ENCODE results near the gene CYFIP1. TPM values are rescaled to one million over a fixed set of nuclear protein-coding genes. Genes with fewer than 3 reads are reported as not detected.

Gene CYFIP1
- polyA plus RNA-seq, 12 donors, result 45.7 to 86.4 (median 54.5) TPM; not detected in 1

GRCh38 chr15:22872936-22873701 lies 107.0 kb downstream of the CYFIP1 start:
- no peak for DNase-seq

DNA sequence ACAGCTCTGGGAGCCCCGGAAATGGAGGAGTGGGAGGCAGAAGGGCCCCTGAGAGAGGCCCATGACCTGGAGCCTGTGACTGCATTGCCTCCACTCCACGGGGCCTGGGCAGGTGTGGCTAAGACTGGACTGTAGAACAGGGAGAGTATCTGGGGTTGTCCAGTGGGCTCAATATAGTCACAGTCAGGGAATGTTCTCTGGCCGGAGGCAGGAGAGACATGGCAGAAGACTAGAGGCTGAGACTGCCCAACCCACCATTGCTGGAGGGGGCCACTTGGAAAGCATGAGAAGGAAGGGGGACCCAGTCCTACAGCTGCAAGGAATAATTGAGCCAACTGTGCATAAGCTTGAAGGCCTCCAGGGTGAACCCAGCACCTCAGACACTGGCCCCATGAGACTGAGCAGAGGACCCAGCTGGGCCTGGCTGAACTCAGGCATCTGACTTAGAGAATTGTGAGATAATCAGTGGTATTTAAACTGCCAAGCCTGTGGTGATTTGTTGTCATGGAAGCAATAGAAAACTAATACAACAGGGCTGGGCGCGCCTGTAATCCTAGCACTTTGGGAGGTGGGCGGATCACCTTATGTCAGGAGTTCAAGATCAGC lies 108.6 kb downstream of the CYFIP1 start:
- DNase-seq, result no peak

GRCh38 chr15:22870865-22871264 lies 109.3 kb downstream of the CYFIP1 start:
- DNase-seq, result no peak

DNA sequence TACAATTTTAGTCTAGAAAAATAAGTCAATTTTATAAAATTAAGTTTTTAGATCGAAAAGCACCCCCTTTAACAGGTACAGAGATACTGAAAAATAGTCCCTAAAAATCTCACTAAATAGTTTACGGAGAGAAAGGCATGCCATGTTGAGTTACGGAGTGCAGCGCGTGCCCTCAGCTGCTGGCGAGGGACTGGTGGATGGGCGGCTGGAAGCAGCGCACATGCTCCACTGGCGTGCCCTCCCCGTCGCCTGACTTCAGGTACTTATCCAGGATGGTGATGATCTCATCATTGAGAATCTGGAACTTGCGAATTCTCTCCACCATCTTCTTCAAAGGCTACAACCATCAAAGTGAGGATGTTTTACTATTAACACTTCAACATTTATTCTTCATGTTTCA lies 110.3 kb downstream of the CYFIP1 start:
- no peak for DNase-seq

DNA sequence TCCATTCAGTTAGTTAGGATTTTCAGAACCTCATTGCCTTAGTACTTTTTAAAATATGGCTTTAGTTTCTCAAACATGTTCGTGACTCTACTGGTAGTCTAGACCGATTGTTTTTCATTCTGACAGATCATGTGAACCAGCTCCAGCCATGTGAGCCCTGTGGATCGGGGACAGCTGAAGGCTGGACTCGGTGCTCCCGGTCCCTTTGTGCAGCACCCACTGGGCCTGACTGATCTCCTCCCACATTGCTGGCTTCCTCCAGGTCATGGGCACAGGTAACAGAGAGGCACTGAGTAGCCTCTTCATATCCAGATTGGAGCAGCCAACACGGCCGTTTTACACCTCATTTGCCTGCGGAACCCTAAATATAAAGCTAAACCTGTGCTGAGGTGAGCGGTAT lies 111.2 kb downstream of the CYFIP1 start:
- no peak for DNase-seq

- DNase-seq, result no peak
These were observed 111.7 kb downstream of the CYFIP1 start for GRCh38 chr15:22868495-22868894.

- no peak for DNase-seq
These were observed 112.3 kb downstream of the CYFIP1 start for GRCh38 chr15:22867886-22868285.

- no peak for DNase-seq
These were observed 114.1 kb downstream of the CYFIP1 start for GRCh38 chr15:22866079-22866478.

DNA sequence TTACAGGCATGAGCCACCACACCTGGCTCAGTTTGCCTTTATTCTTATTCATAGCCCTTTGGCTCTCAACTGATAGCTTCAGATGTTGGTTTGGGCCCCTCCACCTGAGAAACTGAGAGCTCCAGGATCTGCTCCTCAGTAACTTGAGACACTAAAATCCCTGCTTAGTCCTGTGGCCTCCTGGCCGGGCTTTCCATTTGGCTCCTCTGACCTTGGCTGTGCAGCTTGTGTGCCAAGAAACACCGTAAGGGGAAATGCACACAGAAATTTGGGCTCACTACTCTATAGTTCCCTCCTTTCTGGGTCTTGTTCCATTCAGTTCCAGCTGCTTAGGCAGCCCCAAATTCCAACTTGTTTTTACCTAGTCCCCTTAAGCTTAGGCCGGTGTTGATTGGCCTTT lies 116.8 kb downstream of the CYFIP1 start:
- no peak for DNase-seq

DNA sequence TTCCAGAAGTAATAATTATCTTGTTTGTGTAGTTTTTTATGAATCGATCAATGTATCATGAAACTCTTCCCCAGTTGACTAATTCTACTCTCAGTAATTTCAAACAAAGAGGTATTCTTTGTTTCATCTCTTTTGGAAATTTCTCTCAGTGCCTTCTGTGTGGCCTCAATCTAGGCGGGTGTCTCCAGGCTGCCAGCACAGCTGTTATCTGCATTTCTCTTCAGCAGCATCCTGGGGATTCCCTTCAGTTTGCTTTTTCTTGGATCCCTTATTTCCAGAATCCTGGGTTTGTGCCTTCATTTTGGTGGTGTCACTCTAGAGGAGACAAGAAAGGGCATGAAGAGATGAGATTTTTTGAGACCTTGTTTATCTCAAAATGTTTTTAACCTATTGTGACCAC lies 119.0 kb downstream of the CYFIP1 start:
- no peak for DNase-seq

GRCh38 chr15:22856659-22857058 lies 123.5 kb downstream of the CYFIP1 start:
- DNase-seq, result peak; percentile 36

DNA sequence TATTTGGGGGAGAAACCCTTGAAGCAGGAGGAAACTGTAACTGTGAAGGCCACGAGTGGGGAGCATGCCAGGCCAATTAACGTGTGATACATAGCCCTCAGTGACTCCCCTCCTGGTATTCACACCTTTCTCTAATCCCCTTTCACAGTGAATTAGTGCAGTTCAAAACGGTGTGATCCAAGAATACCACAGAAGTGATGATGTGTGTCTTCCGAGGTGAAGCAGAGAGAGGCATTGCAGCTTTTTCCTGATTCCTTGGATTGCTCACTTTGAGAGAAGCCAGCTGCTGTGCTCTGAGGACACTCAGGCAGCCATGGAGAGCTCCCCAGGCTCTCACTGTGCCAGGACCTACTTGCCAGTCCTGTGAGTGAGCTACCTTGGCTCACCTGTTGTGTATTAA lies 124.4 kb downstream of the CYFIP1 start:
- no peak for DNase-seq

DNA sequence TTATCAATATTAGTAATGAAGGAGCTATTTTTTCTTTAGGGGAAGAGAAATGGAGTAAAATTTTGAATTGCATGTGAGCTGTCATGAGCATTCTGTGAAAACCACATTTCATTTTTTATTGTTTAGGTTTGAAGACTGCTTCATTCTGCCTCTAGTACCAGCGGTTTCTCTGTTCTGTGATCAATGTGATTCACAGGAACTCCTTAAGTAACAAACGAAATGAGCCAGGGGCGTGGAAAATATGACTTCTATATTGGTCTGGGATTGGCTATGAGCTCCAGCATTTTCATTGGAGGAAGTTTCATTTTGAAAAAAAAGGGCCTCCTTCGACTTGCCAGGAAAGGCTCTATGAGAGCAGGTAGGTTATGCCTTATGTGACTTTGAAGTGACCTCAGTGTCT lies 128.7 kb downstream of the CYFIP1 start:
- no peak for DNase-seq

GRCh38 chr15:22850055-22850454 lies 130.1 kb downstream of the CYFIP1 start:
- DNase-seq, result no peak

DNA sequence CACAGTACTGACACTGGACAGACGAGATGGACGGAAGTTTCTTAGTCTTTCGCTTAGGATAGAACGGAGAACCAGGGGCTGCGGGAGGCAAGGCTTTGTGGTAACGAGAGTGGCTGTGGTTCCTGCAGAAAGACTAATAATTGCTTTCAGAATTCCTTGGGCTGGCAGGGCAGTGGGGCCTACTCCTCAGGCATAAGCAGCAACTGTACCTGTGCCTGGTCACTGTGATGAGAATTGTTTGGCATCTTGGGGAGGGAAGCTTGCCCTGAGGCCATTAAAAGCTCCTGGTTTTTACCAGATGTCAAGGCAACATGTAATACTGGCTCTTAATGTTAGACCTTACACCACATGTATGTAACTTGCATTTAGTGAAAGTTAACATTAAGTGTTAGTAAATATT lies 134.1 kb downstream of the CYFIP1 start:
- DNase-seq, result no peak

GRCh38 chr15:22845289-22845900 lies 134.8 kb downstream of the CYFIP1 start:
- no peak for DNase-seq

DNA sequence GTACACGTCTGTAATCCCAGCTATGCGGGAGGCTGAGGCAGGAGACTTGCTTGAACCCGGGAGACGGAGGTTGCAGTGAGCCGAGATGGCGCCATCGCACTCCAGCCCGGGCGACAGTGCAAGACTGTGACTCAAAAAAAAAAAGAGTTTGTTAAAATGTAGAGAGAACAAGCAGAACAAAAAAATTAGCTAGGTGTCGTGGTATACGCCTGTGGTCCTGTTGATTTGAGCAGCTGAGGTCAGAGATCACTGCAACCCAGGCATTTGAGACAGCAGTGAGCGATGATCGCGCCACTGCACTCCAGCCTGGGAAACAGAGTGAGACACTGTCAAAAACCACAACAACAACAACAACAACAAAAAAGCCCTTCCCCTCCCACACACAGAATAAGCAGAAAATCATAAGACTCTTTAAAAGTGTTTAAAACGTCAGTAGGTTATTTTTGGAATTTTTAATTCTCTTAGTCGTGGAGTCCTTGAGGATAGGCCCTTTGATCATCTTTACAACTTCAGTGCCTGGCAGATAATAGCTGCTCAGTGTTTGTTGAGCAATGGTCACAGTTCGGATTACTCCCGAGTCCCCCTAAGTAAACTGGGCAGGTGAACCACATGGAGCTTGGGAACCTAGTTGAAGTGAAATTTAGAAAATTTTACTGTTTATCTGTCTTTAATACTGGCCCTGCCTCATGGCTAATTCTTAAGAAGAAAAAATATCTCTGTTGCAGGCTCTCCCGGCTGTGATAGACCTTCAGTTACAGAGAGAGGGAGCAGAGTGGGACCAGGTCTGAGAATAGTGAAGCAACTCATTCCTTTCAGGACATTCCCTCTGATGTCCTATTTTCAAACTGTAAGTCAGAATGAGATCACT lies 135.5 kb downstream of the CYFIP1 start:
- DNase-seq, result no peak

DNA sequence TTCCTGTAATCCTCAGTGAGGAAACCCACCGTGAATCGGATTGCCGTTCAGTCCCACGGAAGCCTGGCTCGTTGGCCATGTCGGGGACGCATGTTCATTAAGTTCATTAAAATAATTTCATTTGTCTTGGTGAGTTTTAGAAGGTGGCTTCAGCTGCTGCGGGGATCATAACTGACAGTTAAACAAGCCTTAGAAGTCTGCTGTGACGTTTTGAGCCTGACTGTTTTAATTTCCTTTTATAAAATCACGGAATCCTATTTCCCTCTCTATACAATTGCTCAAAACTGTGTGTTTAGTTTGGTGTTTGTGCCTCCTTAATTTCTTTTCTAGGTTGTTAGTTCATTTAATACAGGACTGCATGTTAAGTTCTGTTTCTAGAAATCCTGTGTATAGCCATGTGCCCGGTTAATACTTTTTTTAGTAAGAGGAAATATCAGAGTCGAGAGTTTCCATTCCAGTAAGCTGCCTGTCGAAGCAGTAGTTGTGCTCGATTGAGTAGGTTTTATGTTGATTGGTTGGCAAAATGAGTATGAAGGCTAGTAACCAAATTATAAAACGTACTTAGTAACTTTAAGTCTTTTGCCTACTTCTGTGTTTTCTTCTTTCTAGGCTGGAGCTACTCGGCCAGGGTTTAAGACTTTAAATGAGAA lies 141.0 kb downstream of the CYFIP1 start:
- peak; percentile 19 for DNase-seq

GRCh38 chr15:22838292-22839042 lies 141.7 kb downstream of the CYFIP1 start, which contains the start of gene NIPA2:
TSS of gene NIPA2 (plus strand) at chr15:22838666. CDS start at chr15:22851732, 13,066 bp downstream.
- peak; percentile 99 for DNase-seq

GRCh38 chr15:22831473-22831872 lies 148.7 kb downstream of the CYFIP1 start:
- no peak for DNase-seq

DNA sequence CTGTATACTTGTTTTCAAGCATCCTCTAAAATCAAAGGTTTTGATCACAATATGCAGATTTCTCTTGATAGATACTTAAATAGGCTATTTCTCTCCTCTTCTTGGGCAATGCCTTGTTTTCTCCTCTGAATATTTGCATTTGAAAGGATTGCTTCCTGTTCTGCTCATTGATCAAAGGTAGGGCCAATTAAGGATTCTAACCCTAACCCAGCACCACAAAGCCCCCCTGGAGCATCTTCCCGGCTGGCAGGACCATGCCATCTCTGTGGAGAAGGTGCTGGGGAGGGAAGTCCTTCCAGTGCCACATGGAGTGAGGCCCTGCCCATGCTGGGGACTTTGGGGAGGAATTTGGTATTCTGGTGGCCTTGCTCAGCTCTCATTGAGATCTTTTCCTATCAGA lies 153.0 kb downstream of the CYFIP1 start:
- DNase-seq, result no peak
